CD4-positive, alpha-beta T cell (primary cell): ENCODE data around the gene SLC47A2. TPM values are rescaled to one million over a fixed set of nuclear protein-coding genes. Genes with fewer than 3 reads are reported as not detected.

Experiments used
- ATAC-seq: fragments of 200-7000 bp; cut with Tn5 transposase; one replicate; pipeline ENCODE4 v1.10.0; 2022; ENCODE audit warnings: mild to moderate bottlenecking; ENCODE audit not compliant: poor library complexity
- CTCF ChIA-PET: fragments of 350-600 bp; sonication (Branson Sonifier 250); formaldehyde crosslinking; loops from one replicate; lab custom pipeline; 2021; ENCODE audit warnings: antibody characterized with exemption, inconsistent platforms; lab: Charles Lee
- POLR2A ChIA-PET: fragments of 350-600 bp; sonication (Branson Sonifier 250); formaldehyde crosslinking; loops from one replicate; lab custom pipeline; 2021; ENCODE audit warnings: antibody characterized with exemption, inconsistent platforms; lab: Charles Lee
- DNase-seq, 14 experiments: peaks; one replicate each; pipeline ENCODE4 v3.0.0-alpha.2; 2013 to 2020; ENCODE audit warnings: mixed read lengths in 2 of 14
- H3K27ac ChIP-seq, 2 donors: one replicate each; pipeline versions ENCODE4 v1.5.1 to v1.7.0; 2013; ENCODE audit warnings: low read length in 2 of 2, low read depth in 1 of 2, mild to moderate bottlenecking in 1 of 2
- H3K27me3 ChIP-seq, 2 experiments: 1 replicate in 1 of 2; 2 replicates in 1 of 2; pipeline versions ENCODE4 v1.6.1 to v1.7.0; 2013; ENCODE audit warnings: low read length in 2 of 2, control low read depth in 1 of 2, mild to moderate bottlenecking in 1 of 2, moderate library complexity in 1 of 2; ENCODE audit not compliant: insufficient read depth in 2 of 2, control insufficient read depth in 1 of 2
- H3K36me3 ChIP-seq: one replicate; pipeline ENCODE4 v1.6.1; 2013; ENCODE audit warnings: low read length, control low read depth; ENCODE audit not compliant: insufficient read depth
- H3K4me1 ChIP-seq: one replicate; pipeline ENCODE4 v1.6.1; 2013; ENCODE audit warnings: low read length, control low read depth; ENCODE audit not compliant: insufficient read depth
- H3K4me3 ChIP-seq: one replicate; pipeline ENCODE4 v1.5.1; 2013; ENCODE audit warnings: mild to moderate bottlenecking, low read length, moderate library complexity
- H3K9me3 ChIP-seq, 2 experiments: 1 replicate in 1 of 2; 2 replicates in 1 of 2; pipeline versions ENCODE4 v1.6.1 to v1.7.0; 2013; ENCODE audit warnings: low read length in 2 of 2, mild to moderate bottlenecking in 2 of 2, control low read depth in 1 of 2, moderate library complexity in 1 of 2; ENCODE audit not compliant: control insufficient read depth in 1 of 2, insufficient read depth in 1 of 2
- H3K27ac Mint-ChIP-seq: one replicate; pipeline ENCODE4 v1.8.0; 2020; ENCODE audit warnings: mixed read lengths
- H3K27me3 Mint-ChIP-seq: one replicate; pipeline ENCODE4 v1.8.0; 2021; ENCODE audit warnings: mixed read lengths
- H3K36me3 Mint-ChIP-seq: one replicate; pipeline ENCODE4 v1.8.0; 2021; ENCODE audit warnings: low read depth, mixed read lengths
- H3K4me1 Mint-ChIP-seq: one replicate; pipeline ENCODE4 v1.8.0; 2021; ENCODE audit warnings: low read depth, mixed read lengths
- H3K4me3 Mint-ChIP-seq: one replicate; pipeline ENCODE4 v1.8.0; 2020; ENCODE audit warnings: mild to moderate bottlenecking, mixed read lengths
- H3K9me3 Mint-ChIP-seq: one replicate; pipeline ENCODE4 v1.8.0; 2020; ENCODE audit warnings: mixed read lengths
- intact Hi-C, 2 experiments: fragments of 100-400 bp; cut with DNase I in 1 of 2; cut with micrococcal nuclease in 1 of 2; formaldehyde crosslinking; loops; one replicate each; pipeline versions ENCODE4 v1.15.1 to v1.9.0; 2023 to 2025; cut with DNase I, micrococcal nuclease
- total RNA-seq, 174 experiments: library from RNA in 2 of 174; stranded (reverse) in 2 of 174; gene quantifications; one replicate each; pipeline ENCODE4 v1.2.3 and lab custom pipeline; 2021 to 2026
- TF ChIP-seq, protein P1 (sequence below): fragments of 200-600 bp; IDR thresholded peaks from one replicate; pipeline ENCODE4 v1.8.0; 2022; ENCODE audit warnings: antibody characterized with exemption, mild to moderate bottlenecking

Gene SLC47A2
- total RNA-seq, 2 experiments from 2014 or later = not detected

DNA sequence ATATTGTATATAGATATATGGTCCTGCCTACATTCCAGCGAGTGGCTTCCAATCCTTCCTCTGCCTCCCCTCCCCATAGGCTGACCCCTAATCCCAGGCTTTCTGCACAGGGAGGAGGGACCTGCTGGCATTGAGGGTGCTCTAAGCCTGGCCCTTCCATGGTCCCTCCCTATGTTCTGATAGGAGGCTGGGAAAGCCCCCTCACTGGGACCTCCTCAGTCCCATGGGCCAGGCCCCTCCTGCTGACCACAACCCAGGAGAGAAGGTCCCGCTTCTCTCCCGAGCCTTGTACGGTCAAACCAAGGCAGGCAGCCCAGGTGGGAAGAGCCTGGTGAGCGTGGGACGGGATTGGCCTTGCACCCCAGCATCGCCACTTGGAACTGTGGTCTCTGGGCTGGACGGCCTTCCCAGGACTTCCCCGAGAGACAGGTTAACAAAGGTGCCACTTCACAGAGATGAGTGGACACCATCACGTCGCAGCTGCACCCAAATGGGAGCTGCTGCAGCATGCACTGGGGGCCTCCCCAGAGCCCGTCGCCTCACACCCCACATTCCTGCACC lies 30.9 kb upstream of the SLC47A2 start:
- TF ChIP-seq, protein P1, sequence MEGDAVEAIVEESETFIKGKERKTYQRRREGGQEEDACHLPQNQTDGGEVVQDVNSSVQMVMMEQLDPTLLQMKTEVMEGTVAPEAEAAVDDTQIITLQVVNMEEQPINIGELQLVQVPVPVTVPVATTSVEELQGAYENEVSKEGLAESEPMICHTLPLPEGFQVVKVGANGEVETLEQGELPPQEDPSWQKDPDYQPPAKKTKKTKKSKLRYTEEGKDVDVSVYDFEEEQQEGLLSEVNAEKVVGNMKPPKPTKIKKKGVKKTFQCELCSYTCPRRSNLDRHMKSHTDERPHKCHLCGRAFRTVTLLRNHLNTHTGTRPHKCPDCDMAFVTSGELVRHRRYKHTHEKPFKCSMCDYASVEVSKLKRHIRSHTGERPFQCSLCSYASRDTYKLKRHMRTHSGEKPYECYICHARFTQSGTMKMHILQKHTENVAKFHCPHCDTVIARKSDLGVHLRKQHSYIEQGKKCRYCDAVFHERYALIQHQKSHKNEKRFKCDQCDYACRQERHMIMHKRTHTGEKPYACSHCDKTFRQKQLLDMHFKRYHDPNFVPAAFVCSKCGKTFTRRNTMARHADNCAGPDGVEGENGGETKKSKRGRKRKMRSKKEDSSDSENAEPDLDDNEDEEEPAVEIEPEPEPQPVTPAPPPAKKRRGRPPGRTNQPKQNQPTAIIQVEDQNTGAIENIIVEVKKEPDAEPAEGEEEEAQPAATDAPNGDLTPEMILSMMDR = no peak
- Mint-ChIP-seq H3K36me3 (no peaks in the 10 kb centered on the region), H3K27me3 (no peaks in the 10 kb centered on the region), H3K27ac (no peak overlapping the region), H3K9me3 (no peaks in the 10 kb centered on the region), H3K4me1 (peaks cover 14% of the 10 kb centered on the region), H3K4me3 (no peak overlapping the region)
- no peak overlapping the region for H3K27ac ChIP-seq
- no peaks in the 10 kb centered on the region for H3K9me3 ChIP-seq
- peaks cover 11% of the 10 kb centered on the region for H3K4me1 ChIP-seq
- POLR2A ChIA-PET = no interaction called here
- no peak for DNase-seq
- CTCF ChIA-PET = interaction anchor here (0.6 kb wide), 1 partner anchor 42 kb away, joined by 4 read pairs; no protein-coding TSS in a partner anchor
- intact Hi-C loops = loop anchor here in 1 of 2 experiments (5.0 kb wide), 1 partner anchor 95 kb away; no protein-coding TSS in a partner anchor
- no peak for ATAC-seq
- no peak overlapping the region for H3K4me3 ChIP-seq
- no peaks in the 10 kb centered on the region for H3K27me3 ChIP-seq
- H3K36me3 ChIP-seq = no peaks in the 10 kb centered on the region

DNA sequence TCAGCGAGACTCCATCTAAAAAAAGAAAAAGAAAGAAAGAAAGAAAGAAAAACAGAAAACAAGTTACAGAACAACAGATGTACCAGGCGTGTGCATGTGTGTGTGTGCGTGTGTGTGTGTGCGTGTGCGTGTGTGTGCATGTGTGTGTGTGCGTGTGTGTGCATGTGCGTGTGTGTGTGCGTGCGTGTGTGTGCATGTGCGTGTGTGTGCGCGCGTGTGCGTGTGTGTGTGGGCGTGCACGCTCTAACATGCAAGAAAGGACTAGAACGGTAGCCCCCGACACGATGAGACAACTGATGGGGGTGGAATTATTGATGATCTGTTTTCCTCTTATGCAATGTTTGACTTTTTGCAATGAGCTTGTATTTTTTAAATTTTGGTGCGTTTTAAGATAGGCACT lies 30.1 kb upstream of the SLC47A2 start:
- Mint-ChIP-seq H3K9me3 (no peaks in the 10 kb centered on the region), H3K27me3 (no peaks in the 10 kb centered on the region), H3K4me3 (no peak overlapping the region), H3K27ac (no peak overlapping the region), H3K4me1 (peaks cover 14% of the 10 kb centered on the region), H3K36me3 (no peaks in the 10 kb centered on the region)
- no peak overlapping the region for H3K27ac ChIP-seq
- H3K36me3 ChIP-seq = no peaks in the 10 kb centered on the region
- H3K9me3 ChIP-seq = no peaks in the 10 kb centered on the region
- no peak overlapping the region for H3K4me3 ChIP-seq
- ATAC-seq (no peak), DNase-seq (no peak)
- peaks cover 11% of the 10 kb centered on the region for H3K4me1 ChIP-seq
- intact Hi-C loops = loop anchor here in 1 of 2 experiments (5.0 kb wide), 1 partner anchor 94 kb away; no protein-coding TSS in a partner anchor
- TF ChIP-seq, protein P1 = no peak
- POLR2A ChIA-PET = no interaction called here
- CTCF ChIA-PET = no interaction called here
- H3K27me3 ChIP-seq = no peaks in the 10 kb centered on the region

DNA sequence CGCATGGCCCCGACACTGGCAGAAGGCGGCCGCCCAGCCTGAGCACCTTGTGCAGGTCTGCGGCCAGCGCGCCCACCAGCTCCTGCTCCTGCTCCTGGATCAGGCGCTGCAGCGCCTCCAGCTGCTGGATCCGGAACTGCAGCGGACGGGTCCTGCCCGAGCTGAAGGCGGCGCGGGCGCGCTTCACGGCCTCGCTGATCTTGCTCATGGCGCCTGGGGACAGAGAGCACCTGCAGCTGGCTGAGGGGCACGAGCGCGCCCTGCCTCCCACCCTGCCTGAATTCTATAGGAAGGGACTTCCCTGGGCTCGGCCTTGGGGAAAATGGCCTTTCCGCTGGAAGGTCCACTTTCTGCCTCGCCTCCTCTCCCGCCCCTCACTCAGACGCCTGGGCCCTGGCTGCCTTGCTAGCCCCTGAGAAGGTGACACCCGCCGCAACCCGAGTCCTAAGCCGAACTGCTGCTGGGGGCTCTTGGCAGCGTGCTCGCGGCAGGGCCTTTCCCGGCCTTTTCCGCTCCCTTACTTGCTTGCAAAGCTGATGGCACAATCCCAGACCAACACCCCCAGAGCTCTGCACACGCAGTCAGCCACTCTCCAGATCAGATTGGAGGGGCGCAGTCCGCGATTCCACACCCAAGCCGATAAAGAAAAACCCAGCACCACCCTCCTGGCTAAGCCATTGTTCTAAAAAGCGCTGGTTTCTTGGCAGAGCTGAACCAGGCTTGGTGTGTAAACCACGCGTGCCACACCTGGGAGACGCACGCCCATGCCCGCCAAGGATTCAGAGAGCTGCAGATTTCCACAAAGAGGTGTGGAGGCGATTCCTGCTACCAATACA lies 28.8 kb upstream of the SLC47A2 start:
- Histone ChIP-seq H3K36me3 (no peaks in the 10 kb centered on the region), H3K4me3 (peak overlapping the region; percentile 35), H3K4me1 (peaks cover 11% of the 10 kb centered on the region), H3K27ac (no peak overlapping the region), H3K9me3 (no peaks in the 10 kb centered on the region), H3K27me3 (no peaks in the 10 kb centered on the region)
- Mint-ChIP-seq H3K36me3 (no peaks in the 10 kb centered on the region), H3K9me3 (no peaks in the 10 kb centered on the region), H3K4me1 (peaks cover 14% of the 10 kb centered on the region), H3K4me3 (peak overlapping the region; percentile 66), H3K27ac (no peak overlapping the region), H3K27me3 (no peaks in the 10 kb centered on the region)
- DNase-seq = peak; percentile 75 to 91 (median 86)
- ChIA-PET CTCF (interaction anchor here (0.5 to 1.5 kb wide), 15 partner anchors 9 to 378 kb away, joined by 3 to 8 read pairs (median 4); partner anchors contain the start of gene ALDH3A2), POLR2A (interaction anchor here (1.0 to 2.1 kb wide), 3 partner anchors 21 to 211 kb away, joined by 5 to 16 read pairs (median 5); partner anchors contain the start of gene ALDH3A2)
- intact Hi-C loops = loop anchor here in 1 of 2 experiments (5.0 kb wide), 1 partner anchor 93 kb away; no protein-coding TSS in a partner anchor
- TF ChIP-seq, protein P1 = peak; percentile 84
- ATAC-seq = peak; percentile 99
